NCI-H1105 (cell line): Measurements from ENCODE around the gene LBX2.
"Not testable (repeated sequence)": the region's sequence is repeated elsewhere in the genome, so short reads cannot be mapped to it uniquely, and the experiment has no call there.

Experiments used
- DNase-seq: peaks from one replicate; lab custom pipeline; 2025; lab: John Stamatoyannopoulos, UW

Gene LBX2

GRCh38 chr2:74503506-74504475, 4.4 kb upstream of the LBX2 start:
- no peak for DNase-seq

- no peak for DNase-seq
Measured at GRCh38 chr2:74502720-74503505, 3.5 kb upstream of the LBX2 start.

- DNase-seq, result no peak
Measured at GRCh38 chr2:74502147-74502719, 2.8 kb upstream of the LBX2 start.

- DNase-seq, result no peak
Measured at GRCh38 chr2:74501335-74502071, 2.1 kb upstream of the LBX2 start.

- DNase-seq, result no peak
Measured at GRCh38 chr2:74500578-74500946, 1.2 kb upstream of the LBX2 start.

GRCh38 chr2:74499940-74500577, 656 bp upstream of the LBX2 start:
- DNase-seq, result no peak

- DNase-seq, result no peak
Measured at GRCh38 chr2:74498500-74499266, 720 bp downstream of the LBX2 start.

- DNase-seq, result no peak
Measured at GRCh38 chr2:74497777-74498499, 1.5 kb downstream of the LBX2 start.

GRCh38 chr2:74496997-74497776, 2.2 kb downstream of the LBX2 start:
- DNase-seq, result no peak

- DNase-seq, result no peak
Measured at GRCh38 chr2:74495440-74495839, 4.0 kb downstream of the LBX2 start.

GRCh38 chr2:74493546-74493945, 5.9 kb downstream of the LBX2 start:
- no peak for DNase-seq

- DNase-seq, result no peak
Measured at GRCh38 chr2:74491648-74492544, 7.5 kb downstream of the LBX2 start.

- no peak for DNase-seq
Measured at GRCh38 chr2:74489906-74490305, 9.5 kb downstream of the LBX2 start.

- DNase-seq, result no peak
Measured at GRCh38 chr2:74488643-74489481, 10.5 kb downstream of the LBX2 start.

- no peak for DNase-seq
Measured at GRCh38 chr2:74486141-74486540, 13.3 kb downstream of the LBX2 start.

GRCh38 chr2:74483675-74484164, 15.7 kb downstream of the LBX2 start:
- DNase-seq, result not testable (repeated sequence)
